Amniotic stem cell (primary cell): ENCODE measurements around the gene CLTB.

Experiments used
- DNase-seq: peaks from one replicate; lab custom pipeline; 2025; lab: John Stamatoyannopoulos, UW

Gene CLTB

DNA sequence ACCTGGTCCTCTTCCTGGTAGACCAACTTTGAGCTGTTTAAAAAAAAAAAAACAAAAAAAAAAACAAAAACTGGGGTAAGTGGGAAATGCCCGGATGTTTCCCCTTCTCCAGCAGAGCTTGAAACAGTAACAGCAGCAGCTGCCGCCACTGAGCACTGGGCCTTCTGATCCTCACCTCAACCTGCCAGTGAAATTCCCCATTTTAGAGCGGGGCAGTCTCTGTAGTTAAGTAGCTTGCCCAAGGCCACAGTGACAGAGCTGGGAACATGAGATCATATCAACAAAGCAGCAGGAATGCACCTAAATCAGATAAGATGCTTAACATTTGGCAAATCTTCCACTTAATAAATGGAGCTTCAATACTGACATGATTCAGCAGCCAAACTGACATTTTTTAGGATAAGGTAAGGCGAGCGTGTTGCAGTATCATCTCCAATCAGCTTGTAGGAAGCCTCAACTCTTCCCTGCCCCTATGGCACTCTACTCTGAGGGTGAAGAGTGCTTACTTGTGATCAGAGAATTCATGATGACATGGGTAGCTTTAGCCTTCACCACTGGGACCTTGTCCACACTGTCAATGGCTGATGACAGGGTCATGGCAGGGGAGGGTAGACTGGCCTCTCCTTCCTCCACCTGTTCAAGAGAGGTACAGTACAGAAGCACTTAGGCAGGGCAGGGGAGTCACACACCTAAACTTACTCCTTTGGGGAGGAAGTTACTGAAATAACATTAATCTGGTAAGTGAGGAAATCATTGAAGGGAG is 64.0 kb downstream of the CLTB start:
- DNase-seq, result no peak

DNA sequence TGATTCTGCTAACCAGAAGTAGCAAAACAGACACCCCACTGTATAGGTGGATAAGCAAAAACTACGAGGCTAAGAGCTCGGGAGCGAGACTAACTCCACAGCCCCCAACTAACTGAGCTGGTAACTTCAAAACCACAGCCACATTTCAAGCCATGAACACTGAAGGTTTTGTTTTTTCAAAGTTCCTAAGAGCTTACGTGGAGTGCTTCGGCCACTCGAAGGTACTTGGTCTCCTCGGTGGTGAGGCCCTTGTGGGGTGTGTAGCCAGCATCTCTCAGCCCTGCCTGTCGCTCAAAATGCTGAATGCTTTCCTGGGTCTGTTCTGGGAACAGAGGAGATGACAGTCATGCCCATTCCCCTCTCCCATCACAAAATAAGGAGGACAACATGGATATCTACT is 65.9 kb downstream of the CLTB start:
- DNase-seq, result no peak

GRCh38 chr5:176342766-176343458 is 73.4 kb downstream of the CLTB start:
- DNase-seq, result no peak
